CD14-positive monocyte (primary cell): ENCODE data around the gene CIB4. TPM values are rescaled to one million over a fixed set of nuclear protein-coding genes. Genes with fewer than 3 reads are reported as not detected.

Experiments
- DNase-seq, 3 donors: peaks; one replicate each; pipeline ENCODE4 v3.0.0-alpha.2; 2011 to 2022
- H2AFZ ChIP-seq: 2 replicates; pipeline ENCODE4 v1.6.0; 2012; ENCODE audit warnings: mild to moderate bottlenecking, low read depth, low read length, inconsistent platforms; ENCODE audit not compliant: insufficient read depth, poor library complexity, severe bottlenecking
- H3K27ac ChIP-seq, 2 donors: 1 replicate in 1 of 2; 2 replicates in 1 of 2; pipeline ENCODE4 v1.5.1; 2012 to 2013; ENCODE audit warnings: low read length in 2 of 2, control low read depth in 1 of 2, inconsistent platforms in 1 of 2, low read depth in 1 of 2, mild to moderate bottlenecking in 1 of 2
- H3K27me3 ChIP-seq, 2 donors: one replicate each; pipeline versions ENCODE4 v1.6.0 to v1.6.1; 2011 to 2013; ENCODE audit warnings: low read length in 2 of 2; ENCODE audit not compliant: control insufficient read depth in 2 of 2, insufficient read depth in 2 of 2
- H3K36me3 ChIP-seq, 2 donors: replicated peaks in 1 of 2; 1 replicate in 1 of 2; 2 replicates in 1 of 2; pipeline versions ENCODE4 v1.5.1 to v1.6.1; 2012 to 2013; ENCODE audit warnings: low read length in 2 of 2, control low read depth in 1 of 2, inconsistent platforms in 1 of 2, mild to moderate bottlenecking in 1 of 2; ENCODE audit not compliant: insufficient read depth in 2 of 2, control insufficient read depth in 1 of 2
- H3K4me1 ChIP-seq, 2 donors: 1 replicate in 1 of 2; 2 replicates in 1 of 2; pipeline versions ENCODE4 v1.5.1 to v1.6.1; 2012 to 2013; ENCODE audit warnings: low read length in 2 of 2, control low read depth in 1 of 2, inconsistent platforms in 1 of 2, mild to moderate bottlenecking in 1 of 2, moderate library complexity in 1 of 2; ENCODE audit not compliant: insufficient read depth in 2 of 2, control insufficient read depth in 1 of 2
- H3K4me2 ChIP-seq: replicated peaks from 2 replicates; pipeline ENCODE3; 2012; ENCODE audit warnings: low read length, moderate library complexity, mild to moderate bottlenecking; ENCODE audit not compliant: poor library complexity, severe bottlenecking; ENCODE audit errors: extremely low read depth
- H3K4me3 ChIP-seq, 3 experiments: fragments of 200-600 bp in 1 of 3; sonication (generic) in 1 of 3; replicated peaks in 1 of 3; 1 replicate in 2 of 3; 2 replicates in 1 of 3; pipeline ENCODE4 v1.5.1; 2011 to 2013; ENCODE audit warnings: low read length in 3 of 3, mild to moderate bottlenecking in 3 of 3, control low read depth in 2 of 3, low read depth in 2 of 3, inconsistent platforms in 1 of 3, moderate library complexity in 1 of 3
- H3K79me2 ChIP-seq: 2 replicates; pipeline ENCODE4 v1.6.0; 2012; ENCODE audit warnings: mild to moderate bottlenecking, control low read depth, inconsistent platforms, low read length, moderate library complexity; ENCODE audit not compliant: insufficient read depth
- H3K9ac ChIP-seq: 2 replicates; pipeline ENCODE4 v1.6.0; 2017; ENCODE audit warnings: low read length, mild to moderate bottlenecking; ENCODE audit not compliant: insufficient read depth, poor library complexity, severe bottlenecking
- H3K9me3 ChIP-seq, 2 donors: replicated peaks in 1 of 2; 1 replicate in 1 of 2; 2 replicates in 1 of 2; pipeline versions ENCODE4 v1.5.1 to v1.6.1; 2012 to 2013; ENCODE audit warnings: low read length in 2 of 2, control low read depth in 1 of 2; ENCODE audit not compliant: control insufficient read depth in 1 of 2, insufficient read depth in 1 of 2
- H4K20me1 ChIP-seq: 2 replicates; pipeline ENCODE4 v1.6.0; 2012; ENCODE audit warnings: mild to moderate bottlenecking, low read length, control low read depth, moderate library complexity; ENCODE audit not compliant: insufficient read depth
- H3K27ac Mint-ChIP-seq, 7 donors: one replicate each; pipeline ENCODE4 v1.8.0; 2020; ENCODE audit warnings: mild to moderate bottlenecking in 7 of 7, mixed read lengths in 7 of 7, moderate library complexity in 6 of 7, inconsistent platforms in 2 of 7
- H3K27me3 Mint-ChIP-seq, 3 donors: one replicate each; pipeline ENCODE4 v1.8.0; 2021 to 2022; ENCODE audit warnings: low read depth in 3 of 3, mild to moderate bottlenecking in 3 of 3, mixed read lengths in 3 of 3, moderate library complexity in 3 of 3, inconsistent platforms in 1 of 3
- H3K36me3 Mint-ChIP-seq, 2 donors: one replicate each; pipeline ENCODE4 v1.8.0; 2020; ENCODE audit warnings: mixed read lengths in 2 of 2, inconsistent platforms in 1 of 2, mild to moderate bottlenecking in 1 of 2
- H3K4me1 Mint-ChIP-seq: one replicate; pipeline ENCODE4 v1.8.0; 2020; ENCODE audit warnings: mild to moderate bottlenecking, mixed read lengths
- H3K4me3 Mint-ChIP-seq, 2 donors: one replicate each; pipeline ENCODE4 v1.8.0; 2020; ENCODE audit warnings: mild to moderate bottlenecking in 2 of 2, mixed read lengths in 2 of 2, moderate library complexity in 1 of 2
- H3K9me3 Mint-ChIP-seq, 7 donors: one replicate each; pipeline ENCODE4 v1.8.0; 2020 to 2022; ENCODE audit warnings: mixed read lengths in 7 of 7, mild to moderate bottlenecking in 6 of 7, moderate library complexity in 6 of 7, inconsistent platforms in 2 of 7
- WGBS: methylation state at CpG from one replicate; pipeline ENCODE4 v1.1.5; 2013; ENCODE audit warnings: missing lambda C conversion rate; ENCODE audit not compliant: insufficient coverage; 5-methylcytosine and 5-hydroxymethylcytosine counted together
- intact Hi-C, 2 donors: fragments of 100-400 bp; cut with micrococcal nuclease; formaldehyde crosslinking; loops; one replicate each; pipeline versions ENCODE4 v1.15.0 to v1.15.1; 2023
- polyA plus RNA-seq, 3 donors: library from polyadenylated mRNA; depleted of rRNA in 1 of 3; unstranded in 2 of 3; stranded (reverse) in 1 of 3; fragments of 300-500 nt in 2 of 3; fragments of >200 nt in 1 of 3; fragmentation: Illumina TruSeq in 2 of 3; gene quantifications; 1 replicate in 2 of 3; 2 replicates in 1 of 3; pipeline ENCODE4 v1.2.3, GENCODE V29; 2012 to 2021
- TF ChIP-seq, protein P1 (sequence below): fragments of 200-600 bp; IDR thresholded peaks from one replicate; pipeline ENCODE4 v1.8.0; 2022; ENCODE audit warnings: antibody characterized with exemption, mild to moderate bottlenecking

The CIB4 gene
- polyA plus RNA-seq, 3 donors: not detected

DNA sequence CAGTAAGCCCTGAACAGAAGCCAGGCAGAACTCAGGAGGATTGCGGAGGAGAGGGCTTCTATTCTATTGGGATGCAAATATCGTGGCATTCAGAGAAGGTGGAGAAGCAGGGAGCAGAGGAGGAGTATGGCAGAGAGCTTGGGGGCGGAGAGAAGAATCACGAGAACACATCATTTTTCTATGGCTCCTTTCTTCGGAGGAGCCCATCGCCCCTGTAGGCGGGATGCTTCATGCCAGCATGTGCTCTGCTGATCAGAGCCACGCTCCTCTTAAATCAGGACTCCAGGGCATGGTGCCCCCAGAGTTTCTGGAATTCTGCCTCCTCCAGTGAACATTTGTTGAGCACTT, 71.1 kb downstream of the CIB4 start:
- H3K27me3 Mint-ChIP-seq: peaks cover 8 to 43% (median 13%) of the 10 kb centered on the region in 3 donors
- H3K9ac ChIP-seq: no peak overlapping the region
- WGBS: 89% methylated on average over 8 of the region's 8 CpGs
- H3K4me1 Mint-ChIP-seq: no peaks in the 10 kb centered on the region
- no peak overlapping the region for H3K4me2 ChIP-seq
- no peak overlapping the region for H3K27ac Mint-ChIP-seq
- no peaks in the 10 kb centered on the region for H3K4me1 ChIP-seq
- no peak overlapping the region for H3K4me3 ChIP-seq
- intact Hi-C loops: no loop called here
- no peaks in the 10 kb centered on the region for H3K9me3 Mint-ChIP-seq
- no peaks in the 10 kb centered on the region for H4K20me1 ChIP-seq
- no peaks in the 10 kb centered on the region for H3K36me3 Mint-ChIP-seq
- H3K9me3 ChIP-seq: no peaks in the 10 kb centered on the region
- H3K27me3 ChIP-seq: peaks cover 0 to 3% of the 10 kb centered on the region in 2 donors
- DNase-seq: no peak
- no peak overlapping the region for H3K4me3 Mint-ChIP-seq
- H3K27ac ChIP-seq: no peak overlapping the region
- no peaks in the 10 kb centered on the region for H3K79me2 ChIP-seq
- TF ChIP-seq, protein P1, sequence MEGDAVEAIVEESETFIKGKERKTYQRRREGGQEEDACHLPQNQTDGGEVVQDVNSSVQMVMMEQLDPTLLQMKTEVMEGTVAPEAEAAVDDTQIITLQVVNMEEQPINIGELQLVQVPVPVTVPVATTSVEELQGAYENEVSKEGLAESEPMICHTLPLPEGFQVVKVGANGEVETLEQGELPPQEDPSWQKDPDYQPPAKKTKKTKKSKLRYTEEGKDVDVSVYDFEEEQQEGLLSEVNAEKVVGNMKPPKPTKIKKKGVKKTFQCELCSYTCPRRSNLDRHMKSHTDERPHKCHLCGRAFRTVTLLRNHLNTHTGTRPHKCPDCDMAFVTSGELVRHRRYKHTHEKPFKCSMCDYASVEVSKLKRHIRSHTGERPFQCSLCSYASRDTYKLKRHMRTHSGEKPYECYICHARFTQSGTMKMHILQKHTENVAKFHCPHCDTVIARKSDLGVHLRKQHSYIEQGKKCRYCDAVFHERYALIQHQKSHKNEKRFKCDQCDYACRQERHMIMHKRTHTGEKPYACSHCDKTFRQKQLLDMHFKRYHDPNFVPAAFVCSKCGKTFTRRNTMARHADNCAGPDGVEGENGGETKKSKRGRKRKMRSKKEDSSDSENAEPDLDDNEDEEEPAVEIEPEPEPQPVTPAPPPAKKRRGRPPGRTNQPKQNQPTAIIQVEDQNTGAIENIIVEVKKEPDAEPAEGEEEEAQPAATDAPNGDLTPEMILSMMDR: no peak
- H3K36me3 ChIP-seq: no peaks in the 10 kb centered on the region
- no peak overlapping the region for H2AFZ ChIP-seq

DNA sequence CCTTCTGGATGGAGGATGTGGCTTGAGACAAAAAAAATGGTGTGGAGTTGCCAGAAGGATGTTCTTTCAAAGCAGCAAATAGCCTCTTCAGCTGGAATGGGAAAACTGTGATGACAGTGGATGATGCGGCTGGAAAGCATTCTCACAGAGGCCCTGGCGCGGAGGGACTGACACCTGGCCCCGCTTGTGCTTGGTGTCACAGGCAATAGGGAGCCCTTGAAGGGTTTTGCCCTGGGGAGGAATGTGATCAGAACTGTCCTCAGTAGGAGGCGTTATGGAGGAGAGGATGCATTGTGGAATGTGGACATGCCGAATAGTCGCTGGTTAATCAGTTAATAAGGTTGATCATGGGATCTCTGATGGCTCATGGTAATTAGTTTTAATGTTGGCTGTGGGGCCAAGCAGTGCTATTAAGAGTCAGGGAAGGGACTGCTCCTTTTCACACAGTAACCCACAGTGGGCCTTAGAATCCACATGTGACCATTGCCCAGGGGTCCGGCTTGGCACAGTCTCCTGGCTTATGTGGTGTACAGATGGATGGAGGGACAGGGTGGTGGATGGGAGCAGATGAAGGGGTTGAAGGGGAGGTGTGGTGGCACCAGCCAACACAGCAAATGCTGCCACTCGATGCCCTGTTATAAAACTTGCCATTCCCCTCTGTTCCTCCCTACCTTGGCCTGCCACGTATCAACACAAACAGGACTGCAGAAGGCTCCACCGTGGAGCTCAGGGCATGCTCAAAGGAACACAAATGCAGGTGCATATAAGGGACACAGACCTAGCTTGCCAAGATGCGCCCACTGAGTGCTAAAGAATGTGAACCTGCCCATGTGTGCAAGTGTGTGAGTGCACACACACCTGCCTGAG, 71.7 kb downstream of the CIB4 start:
- Histone ChIP-seq H3K27ac (no peak overlapping the region), H3K27me3 (peaks cover 0 to 6% of the 10 kb centered on the region in 2 donors), H3K4me1 (no peaks in the 10 kb centered on the region), H4K20me1 (no peaks in the 10 kb centered on the region), H3K4me2 (no peak overlapping the region), H3K4me3 (no peak overlapping the region), H3K9me3 (no peaks in the 10 kb centered on the region), H3K79me2 (no peaks in the 10 kb centered on the region), H2AFZ (no peak overlapping the region), H3K9ac (no peak overlapping the region), H3K36me3 (no peaks in the 10 kb centered on the region)
- H3K27ac Mint-ChIP-seq: no peak overlapping the region
- H3K9me3 Mint-ChIP-seq: no peaks in the 10 kb centered on the region
- no peaks in the 10 kb centered on the region for H3K36me3 Mint-ChIP-seq
- H3K4me1 Mint-ChIP-seq: no peaks in the 10 kb centered on the region
- TF ChIP-seq, protein P1: no peak
- DNase-seq: no peak
- peaks cover 14 to 49% (median 17%) of the 10 kb centered on the region in 3 donors for H3K27me3 Mint-ChIP-seq
- intact Hi-C loops: no loop called here
- no peak overlapping the region for H3K4me3 Mint-ChIP-seq
- 96% methylated on average over 10 of the region's 12 CpGs for WGBS
